PFSK-1 (cell line): Measurements from ENCODE around the gene RNASEH1.

ENCODE experiments used
- FOXP2 ChIP-seq: optimal IDR thresholded peaks from 2 replicates; pipeline ENCODE3; 2011; ENCODE audit warnings: borderline replicate concordance, control low read depth, inconsistent platforms; ENCODE audit not compliant: insufficient read depth; ENCODE audit errors: extremely low read length, extremely low read depth
- POLR2AphosphoS5 ChIP-seq: IDR thresholded peaks from 2 replicates; pipeline ENCODE4 v1.6.1; 2012; ENCODE audit warnings: low read depth, mild to moderate bottlenecking, control low read depth, low read length, moderate library complexity
- REST ChIP-seq, 2 experiments: IDR thresholded peaks; 2 replicates each; pipeline versions ENCODE4 v1.6.1 to v1.8.0; 2011 to 2012; ENCODE audit warnings: low read depth in 2 of 2, low read length in 2 of 2, control low read depth in 1 of 2, inconsistent platforms in 1 of 2, mild to moderate bottlenecking in 1 of 2, moderate library complexity in 1 of 2; ENCODE audit not compliant: insufficient read depth in 1 of 2
- SIN3A ChIP-seq: IDR thresholded peaks from 2 replicates; pipeline ENCODE4 v1.6.1; 2012; ENCODE audit warnings: mild to moderate bottlenecking, low read length, moderate library complexity, borderline replicate concordance; ENCODE audit not compliant: insufficient read depth
- TAF1 ChIP-seq: IDR thresholded peaks from 2 replicates; pipeline ENCODE4 v1.6.1; 2012; ENCODE audit warnings: low read length, control low read depth, borderline replicate concordance; ENCODE audit not compliant: insufficient read depth

Gene RNASEH1

GRCh38 chr2:3604207-3604877, 46.2 kb upstream of the RNASEH1 start:
- peak; percentile 84 for TF ChIP-seq FOXP2
- no peak for TF ChIP-seq TAF1

- TF ChIP-seq SIN3A: no peak
- no peak for TF ChIP-seq TAF1
- no peak for TF ChIP-seq REST (IDR thresholded peaks at IDR 0.05; ENCODE audit: insufficient read depth in 1 of 2, low read depth in 2 of 2, low read length in 2 of 2)
- no peak for TF ChIP-seq POLR2AphosphoS5
- TF ChIP-seq FOXP2: no peak
Measured at GRCh38 chr2:3603536-3604206, 45.5 kb upstream of the RNASEH1 start.

DNA sequence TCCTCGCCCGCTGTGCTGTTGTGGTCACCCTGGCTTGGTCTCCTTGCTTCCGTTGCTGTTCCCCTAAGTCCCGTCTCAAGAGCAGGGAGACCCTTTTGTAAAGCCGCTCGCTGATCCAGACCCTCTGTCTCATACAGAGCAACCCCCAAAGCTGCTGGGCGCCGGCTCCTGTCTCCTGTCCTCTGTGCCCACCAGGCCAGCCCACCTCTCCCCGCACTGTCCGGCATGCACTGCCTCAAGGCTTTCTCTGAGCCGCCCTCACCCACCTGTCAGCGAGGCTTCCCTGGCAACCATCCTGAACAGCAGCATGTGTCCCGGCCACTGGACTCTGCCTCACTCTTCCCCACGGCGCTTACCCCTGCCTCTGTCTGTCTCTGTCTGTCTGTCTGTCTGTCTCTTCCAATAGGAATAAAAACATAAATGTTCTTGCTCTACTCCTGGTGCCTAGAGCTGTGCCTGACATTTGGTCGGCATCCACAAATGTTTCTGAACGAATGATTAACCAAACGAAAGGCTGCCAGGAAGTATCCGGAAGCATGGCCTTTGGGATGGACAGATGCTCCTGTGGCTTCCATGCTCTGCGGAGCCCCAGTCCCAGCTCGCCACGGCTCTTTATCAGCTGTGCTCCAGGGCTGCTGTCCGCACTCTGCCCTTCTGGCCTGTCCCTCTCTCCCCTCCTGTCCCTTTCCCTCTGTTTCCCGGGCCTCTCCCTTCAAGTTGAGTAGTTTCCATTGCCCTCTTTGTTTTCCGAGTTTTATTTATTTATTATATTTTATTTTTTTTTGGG, 44.6 kb upstream of the RNASEH1 start:
- TF ChIP-seq REST (IDR thresholded peaks at IDR 0.05; ENCODE audit: insufficient read depth in 1 of 2, low read depth in 2 of 2, low read length in 2 of 2) (no peak), FOXP2 (no peak), TAF1 (no peak), SIN3A (no peak), POLR2AphosphoS5 (no peak)

- TF ChIP-seq POLR2AphosphoS5 (no peak), TAF1 (no peak), REST (IDR thresholded peaks at IDR 0.05; ENCODE audit: insufficient read depth in 1 of 2, low read depth in 2 of 2, low read length in 2 of 2) (no peak), SIN3A (no peak), FOXP2 (no peak)
Measured at GRCh38 chr2:3601561-3602271, 43.6 kb upstream of the RNASEH1 start.

DNA sequence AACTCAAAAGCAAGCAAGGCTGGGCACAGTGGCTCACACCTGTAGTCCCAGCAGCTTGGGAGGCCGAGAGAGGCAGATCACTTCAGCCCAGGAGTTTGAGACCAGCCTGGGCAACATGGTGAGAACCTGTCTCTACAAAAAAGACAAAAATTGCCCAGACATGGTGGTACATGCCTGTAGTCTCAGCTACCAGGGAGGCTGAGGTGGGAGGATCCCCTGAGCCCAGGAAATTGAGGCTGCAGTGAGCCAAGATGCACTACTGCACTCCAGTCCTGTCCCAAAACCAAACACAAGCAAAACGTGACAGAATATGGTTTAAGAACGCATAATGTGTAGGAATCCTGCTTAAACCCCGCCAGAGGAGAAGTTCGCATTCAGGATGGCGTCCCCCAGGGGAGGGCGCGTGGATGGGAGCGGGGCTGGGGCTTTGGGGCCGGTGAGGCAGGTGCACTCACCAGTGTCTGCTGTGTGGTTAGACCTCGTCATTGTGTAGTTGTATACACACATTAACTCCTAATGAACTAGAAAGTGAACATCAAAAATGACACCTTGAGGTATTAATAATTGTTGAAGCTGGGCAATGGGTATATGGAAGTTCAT, 42.2 kb upstream of the RNASEH1 start:
- TF ChIP-seq TAF1 (no peak), FOXP2 (no peak), REST (IDR thresholded peaks at IDR 0.05; ENCODE audit: insufficient read depth in 1 of 2, low read depth in 2 of 2, low read length in 2 of 2) (no peak), POLR2AphosphoS5 (no peak)
